A673 (cell line): ENCODE data around the gene MCM8. TPM values are rescaled to one million over a fixed set of nuclear protein-coding genes. Genes with fewer than 3 reads are reported as not detected.
A peak's percentile ranks its signal among the peaks of the same experiment; 100 is the strongest.

Experiments used
- BruUV-seq: library from RNA; stranded (reverse); fragments of 400-500 nt; replicated peaks from 2 replicates; lab custom pipeline; 2021; lab: Mats Ljungman, UMichigan
- CTCF ChIA-PET: fragments of 300-600 bp; sonication (Branson Sonifier 250); formaldehyde crosslinking; loops from one replicate; lab custom pipeline; 2022; ENCODE audit warnings: antibody characterized with exemption; lab: Charles Lee
- POLR2A ChIA-PET: fragments of 300-600 bp; sonication (Branson Sonifier 250); formaldehyde crosslinking; loops from one replicate; lab custom pipeline; 2022; ENCODE audit warnings: antibody characterized with exemption; ENCODE audit not compliant: low non-redundant PET; lab: Charles Lee
- DNase-seq: peaks from one replicate; pipeline ENCODE4 v3.0.0-alpha.2; 2015; ENCODE audit warnings: low spot score
- H3K27ac ChIP-seq: fragments of 200-600 bp; sonication (generic); 2 replicates; pipeline ENCODE4 v1.5.1; 2016; ENCODE audit warnings: mixed run types, low read depth, mild to moderate bottlenecking, mixed read lengths, antibody characterized with exemption, low read length; ENCODE audit not compliant: poor library complexity, severe bottlenecking
- H3K27me3 ChIP-seq: fragments of 200-600 bp; sonication (generic); replicated peaks from 2 replicates; pipeline ENCODE4 v1.6.1; 2017; ENCODE audit warnings: mixed run types, low read depth, mild to moderate bottlenecking, mixed read lengths, antibody characterized with exemption, low read length; ENCODE audit not compliant: insufficient read depth, poor library complexity
- H3K36me3 ChIP-seq: fragments of 200-600 bp; sonication (generic); 2 replicates; pipeline ENCODE4 v1.6.1; 2016; ENCODE audit warnings: mixed run types, mild to moderate bottlenecking, mixed read lengths, antibody characterized with exemption, low read length; ENCODE audit not compliant: insufficient read depth, poor library complexity, severe bottlenecking
- H3K4me1 ChIP-seq: fragments of 200-600 bp; sonication (generic); 2 replicates; pipeline ENCODE4 v1.6.1; 2017; ENCODE audit warnings: mixed run types, mild to moderate bottlenecking, mixed read lengths, antibody characterized with exemption, low read length; ENCODE audit not compliant: insufficient read depth, poor library complexity, severe bottlenecking
- H3K4me3 ChIP-seq: fragments of 200-600 bp; sonication (generic); 2 replicates; pipeline ENCODE4 v1.5.1; 2016; ENCODE audit warnings: low read depth, mixed run types, mild to moderate bottlenecking, mixed read lengths, low read length; ENCODE audit not compliant: poor library complexity, severe bottlenecking
- H3K9me3 ChIP-seq: fragments of 200-600 bp; sonication (generic); 2 replicates; pipeline ENCODE4 v1.6.1; 2016; ENCODE audit warnings: mixed run types, low read depth, mild to moderate bottlenecking, mixed read lengths, antibody characterized with exemption, low read length; ENCODE audit not compliant: poor library complexity, severe bottlenecking
- EZH2 ChIP-seq: fragments of 200-600 bp; sonication (generic); IDR thresholded peaks from 2 replicates; pipeline ENCODE4 v1.6.1; 2017; ENCODE audit warnings: borderline replicate concordance, low read depth, mild to moderate bottlenecking, mixed read lengths, antibody characterized with exemption, low read length; ENCODE audit not compliant: poor library complexity, severe bottlenecking
- intact Hi-C: fragments of 100-400 bp; cut with micrococcal nuclease; formaldehyde crosslinking; loops from one replicate; pipeline ENCODE4 v1.10.0; 2022; ENCODE audit not compliant: unreplicated experiment
- total RNA-seq: library from RNA; stranded (reverse); gene quantifications from 2 replicates; pipeline ENCODE4 v1.2.3, GENCODE V29; 2021
- TF ChIP-seq, protein P1 (sequence below): fragments of 300-800, 200-600 bp; sonication (generic); conservative IDR thresholded peaks from 2 replicates; pipeline ENCODE4 v1.5.1; 2017; ENCODE audit warnings: low read depth, mild to moderate bottlenecking, antibody characterized with exemption, low read length, moderate library complexity, mixed read lengths

Gene MCM8
- total RNA-seq, 1 experiment from 2014 or later = 56.4 TPM

DNA sequence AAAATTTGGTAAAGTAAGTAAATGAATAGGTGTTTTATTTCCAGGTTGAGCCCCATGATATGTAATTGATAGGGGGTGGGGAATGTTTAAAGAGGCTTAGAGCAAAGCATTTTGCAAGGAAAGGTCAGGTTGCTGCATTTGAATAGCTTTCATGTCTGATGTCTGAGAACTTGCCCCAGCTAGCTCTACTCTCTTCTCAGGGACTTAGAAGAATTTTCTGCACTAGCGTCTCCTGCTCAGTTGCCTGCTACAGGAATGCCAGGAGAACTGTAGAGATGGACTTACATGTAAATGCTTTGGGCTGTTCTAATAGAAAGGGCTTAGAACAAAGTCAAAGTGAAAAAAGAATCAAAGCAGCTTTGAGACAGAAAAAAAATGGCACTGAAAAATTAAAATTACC, 35.6 kb upstream of the MCM8 start:
- DNase-seq = no peak
- no TSS peak for BruUV-seq
- Histone ChIP-seq H3K27me3 (peaks cover 30% of the 10 kb centered on the region), H3K4me3 (no peak overlapping the region), H3K4me1 (peaks cover 5% of the 10 kb centered on the region), H3K27ac (no peak overlapping the region), H3K9me3 (no peaks in the 10 kb centered on the region), H3K36me3 (no peaks in the 10 kb centered on the region)
- intact Hi-C loops = no loop called here
- ChIA-PET CTCF (no interaction called here), POLR2A (no interaction called here)
- TF ChIP-seq, protein P1, sequence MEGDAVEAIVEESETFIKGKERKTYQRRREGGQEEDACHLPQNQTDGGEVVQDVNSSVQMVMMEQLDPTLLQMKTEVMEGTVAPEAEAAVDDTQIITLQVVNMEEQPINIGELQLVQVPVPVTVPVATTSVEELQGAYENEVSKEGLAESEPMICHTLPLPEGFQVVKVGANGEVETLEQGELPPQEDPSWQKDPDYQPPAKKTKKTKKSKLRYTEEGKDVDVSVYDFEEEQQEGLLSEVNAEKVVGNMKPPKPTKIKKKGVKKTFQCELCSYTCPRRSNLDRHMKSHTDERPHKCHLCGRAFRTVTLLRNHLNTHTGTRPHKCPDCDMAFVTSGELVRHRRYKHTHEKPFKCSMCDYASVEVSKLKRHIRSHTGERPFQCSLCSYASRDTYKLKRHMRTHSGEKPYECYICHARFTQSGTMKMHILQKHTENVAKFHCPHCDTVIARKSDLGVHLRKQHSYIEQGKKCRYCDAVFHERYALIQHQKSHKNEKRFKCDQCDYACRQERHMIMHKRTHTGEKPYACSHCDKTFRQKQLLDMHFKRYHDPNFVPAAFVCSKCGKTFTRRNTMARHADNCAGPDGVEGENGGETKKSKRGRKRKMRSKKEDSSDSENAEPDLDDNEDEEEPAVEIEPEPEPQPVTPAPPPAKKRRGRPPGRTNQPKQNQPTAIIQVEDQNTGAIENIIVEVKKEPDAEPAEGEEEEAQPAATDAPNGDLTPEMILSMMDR = no peak
- TF ChIP-seq EZH2 = no peak

DNA sequence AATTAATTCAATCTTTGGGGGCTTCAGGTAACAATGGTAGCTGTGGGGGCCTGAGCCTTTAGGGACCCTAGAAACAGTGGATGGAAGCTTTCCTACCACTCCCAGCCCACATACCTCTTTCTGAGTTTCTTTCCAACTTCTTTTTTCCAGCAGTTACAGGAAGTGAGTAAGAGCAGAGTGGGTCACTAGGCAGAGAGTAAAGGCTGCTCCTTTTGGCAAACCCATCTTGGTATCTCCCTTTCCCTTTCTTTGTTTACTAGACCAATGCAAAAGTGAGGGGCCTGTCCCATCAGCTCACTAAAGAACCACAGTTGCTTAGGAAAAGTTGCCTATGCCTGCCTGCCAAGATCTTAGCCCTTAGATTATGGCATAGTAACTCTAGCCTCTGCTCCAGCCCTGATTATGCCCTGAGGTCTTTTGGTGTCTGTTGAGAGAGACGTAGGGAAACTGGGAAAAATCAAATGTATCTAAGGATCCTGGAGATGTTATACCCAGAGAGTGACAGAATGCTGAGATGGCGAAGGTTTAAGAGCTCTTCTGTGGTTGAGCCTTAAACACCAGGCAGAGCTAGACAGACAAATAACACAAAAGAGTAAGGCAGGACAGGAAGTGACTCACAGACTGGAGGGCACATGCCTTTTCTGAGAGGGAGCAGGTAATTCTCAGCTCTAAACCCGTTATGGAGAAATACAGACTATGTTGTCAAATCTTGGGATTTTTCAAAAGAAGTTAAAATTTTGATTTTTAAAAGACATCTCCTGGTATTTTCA, 31.4 kb upstream of the MCM8 start:
- Histone ChIP-seq H3K4me3 (no peak overlapping the region), H3K4me1 (no peaks in the 10 kb centered on the region), H3K9me3 (no peaks in the 10 kb centered on the region), H3K36me3 (no peaks in the 10 kb centered on the region), H3K27me3 (peaks cover 3% of the 10 kb centered on the region), H3K27ac (no peak overlapping the region)
- CTCF ChIA-PET = no interaction called here
- peak; percentile 56 for DNase-seq
- BruUV-seq = no TSS peak
- intact Hi-C loops = no loop called here
- no peak for TF ChIP-seq EZH2
- TF ChIP-seq, protein P1 = no peak
- POLR2A ChIA-PET = no interaction called here

DNA sequence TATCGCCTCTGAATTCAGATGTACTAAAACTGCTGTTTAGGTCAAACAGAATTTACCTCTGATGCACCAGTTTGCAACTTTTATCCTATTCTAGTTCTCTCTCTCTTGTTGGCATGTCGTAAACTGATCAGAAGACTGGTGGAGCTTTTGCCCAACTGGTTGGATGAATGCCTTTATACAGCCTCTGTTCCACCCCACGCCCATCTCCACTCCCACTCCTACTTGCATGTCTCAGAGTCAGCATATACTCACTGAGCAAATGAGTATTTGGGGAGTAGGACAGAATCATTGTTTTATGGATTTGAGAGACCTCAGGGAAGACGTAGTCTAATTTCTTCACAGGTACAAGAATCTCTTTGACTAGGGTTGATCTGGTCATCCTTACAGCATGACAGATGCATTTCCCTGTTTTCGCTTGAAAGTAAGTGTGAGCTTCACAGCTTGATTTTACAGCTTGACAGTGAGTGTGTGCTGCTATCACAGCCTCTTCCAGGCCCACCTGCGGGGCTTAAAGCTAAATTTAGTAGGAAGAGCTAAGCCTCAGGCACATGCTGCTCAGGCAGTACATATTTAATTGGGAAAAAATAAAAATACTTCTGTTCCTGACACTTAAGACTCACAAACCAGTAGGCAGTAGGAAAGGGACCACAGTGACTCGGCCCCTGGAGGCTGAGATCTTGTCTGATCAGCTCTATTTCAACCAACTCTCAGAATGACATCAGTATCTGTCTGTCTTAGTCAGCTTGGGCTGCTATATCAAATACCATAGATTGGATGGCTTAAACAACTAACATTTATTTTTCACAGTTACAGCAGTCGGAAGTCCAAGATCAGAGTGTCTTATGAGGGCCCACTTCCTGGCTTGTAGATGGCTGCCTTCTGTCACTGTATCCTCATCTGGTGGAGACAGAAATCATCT, 30.6 kb upstream of the MCM8 start:
- no peaks in the 10 kb centered on the region for H3K27me3 ChIP-seq
- TF ChIP-seq, protein P1 = no peak
- no peak for TF ChIP-seq EZH2
- no peaks in the 10 kb centered on the region for H3K4me1 ChIP-seq
- H3K9me3 ChIP-seq = no peaks in the 10 kb centered on the region
- POLR2A ChIA-PET = no interaction called here
- no TSS peak for BruUV-seq
- CTCF ChIA-PET = no interaction called here
- no peak overlapping the region for H3K4me3 ChIP-seq
- H3K36me3 ChIP-seq = no peaks in the 10 kb centered on the region
- DNase-seq = peak; percentile 4
- intact Hi-C loops = no loop called here
- no peak overlapping the region for H3K27ac ChIP-seq
